HG03520 (cell line): ENCODE data around the gene CSRP2.
A peak's percentile ranks its signal among the peaks of the same experiment; 100 is the strongest.

Source experiments
- ATAC-seq: cut with Tn5 transposase; IDR thresholded peaks from one replicate; pipeline ENCODE4 v1.9.1; 2021; ENCODE audit warnings: mild to moderate bottlenecking, moderate library complexity; ENCODE audit not compliant: unreplicated experiment

Gene CSRP2

DNA sequence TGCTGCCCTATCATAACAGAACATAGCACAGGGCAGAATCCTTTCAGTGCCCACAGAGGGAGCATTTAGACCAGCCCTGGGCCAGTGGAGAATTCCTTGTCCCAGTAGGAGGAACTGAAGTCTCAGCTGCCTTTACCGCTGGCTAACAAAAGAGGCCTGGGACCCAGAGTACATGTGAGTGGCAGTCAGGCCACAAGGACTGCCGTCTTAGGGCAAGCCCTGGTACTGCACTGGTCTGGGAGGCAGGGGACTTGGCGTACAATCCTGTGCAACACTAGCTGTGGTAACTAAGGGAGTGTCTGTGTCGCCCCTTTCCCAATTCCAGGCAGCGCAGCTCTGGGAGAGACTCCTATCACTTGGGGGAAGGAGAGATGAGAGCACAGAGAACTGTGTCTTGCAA is 17.0 kb upstream of the CSRP2 start:
- ATAC-seq, result no peak

- no peak for ATAC-seq
These were observed 12.8 kb upstream of the CSRP2 start for GRCh38 chr12:76891609-76892008.

- no peak for ATAC-seq
These were observed 11.6 kb upstream of the CSRP2 start for GRCh38 chr12:76890151-76891143.

DNA sequence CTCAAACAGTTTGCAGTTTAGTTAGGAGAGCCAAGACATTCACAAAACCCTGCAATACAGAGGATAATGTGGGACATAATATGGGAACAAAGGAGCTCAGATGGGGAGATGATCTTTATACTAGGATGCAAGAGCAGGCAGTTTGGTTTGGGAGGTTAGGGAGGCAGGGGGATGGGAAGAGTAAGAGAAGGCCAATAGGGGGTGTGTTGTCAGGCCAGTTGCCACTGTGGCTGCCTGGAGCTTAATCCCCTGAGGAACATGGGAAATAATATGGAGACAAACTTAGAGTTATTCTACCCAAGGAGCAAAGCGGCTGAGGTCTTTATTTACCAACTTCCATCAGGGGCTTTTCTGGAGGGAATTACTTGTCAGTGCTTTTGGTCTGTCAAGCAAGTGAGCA is 10.0 kb upstream of the CSRP2 start:
- no peak for ATAC-seq

DNA sequence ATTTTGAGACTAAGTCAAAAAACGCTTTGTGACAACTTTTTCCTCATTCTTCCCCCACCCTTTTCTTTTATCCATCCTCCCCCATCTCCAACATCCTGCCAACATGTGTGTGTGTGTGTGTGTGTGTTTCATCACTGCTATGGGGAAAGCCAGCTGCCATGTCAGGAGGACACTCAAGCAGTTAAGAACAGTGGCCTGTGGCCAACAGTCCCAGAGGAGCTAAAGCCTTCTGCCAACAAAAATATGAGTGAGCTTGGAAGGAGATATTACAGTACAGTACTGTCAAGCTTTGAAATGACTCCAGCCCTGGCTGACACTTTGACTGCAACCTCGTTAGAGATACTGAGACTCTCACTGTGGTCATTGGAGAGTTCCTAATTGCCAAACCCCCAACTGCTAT is 5.0 kb upstream of the CSRP2 start:
- ATAC-seq, result no peak

DNA sequence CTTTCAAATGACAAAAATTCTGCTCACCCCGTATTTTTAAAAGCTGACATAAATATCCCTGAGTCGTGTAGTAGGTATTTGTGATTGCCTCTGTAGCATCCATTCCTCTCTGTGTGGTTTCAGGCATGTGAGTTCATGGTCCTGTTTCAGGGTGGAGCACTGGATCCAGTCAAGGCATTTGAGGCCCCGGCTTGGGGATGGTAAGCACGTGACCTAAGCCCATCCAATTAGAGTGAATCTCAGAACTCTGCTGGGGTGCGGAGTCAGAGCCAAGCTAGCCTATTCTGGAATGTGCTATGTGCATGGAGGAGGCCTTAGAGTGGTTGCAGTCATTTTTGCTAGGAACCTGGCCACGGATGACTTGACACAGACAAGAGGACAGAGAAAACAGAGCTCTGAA is 4.3 kb upstream of the CSRP2 start:
- no peak for ATAC-seq

- ATAC-seq, result no peak
These were observed 3.5 kb upstream of the CSRP2 start for GRCh38 chr12:76882367-76882766.

GRCh38 chr12:76881142-76881541 is 2.3 kb upstream of the CSRP2 start:
- ATAC-seq, result no peak

DNA sequence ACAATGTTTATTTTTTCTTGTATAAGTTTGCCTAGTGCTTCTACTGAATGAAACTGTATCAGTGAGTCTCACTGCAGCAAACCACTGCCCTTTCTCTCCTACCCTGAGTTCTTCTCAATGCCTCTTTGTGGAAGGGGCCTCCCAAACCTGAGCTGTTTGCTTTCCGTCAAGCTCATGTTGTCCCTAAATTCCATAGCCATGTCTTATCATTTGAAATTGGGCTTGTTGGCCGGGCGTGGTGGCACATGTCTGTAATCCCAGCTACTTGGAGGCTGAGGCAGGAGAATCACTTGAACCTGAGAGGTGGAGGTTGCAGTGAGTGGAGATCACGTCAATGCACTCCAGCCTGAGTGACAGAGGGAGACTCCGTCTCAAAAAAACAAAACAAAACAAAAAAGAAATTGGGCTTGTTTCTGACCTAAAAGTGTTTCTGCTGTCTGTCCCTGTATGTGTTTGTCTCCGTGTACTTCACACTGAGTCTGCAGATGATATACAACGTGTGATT is 1.8 kb upstream of the CSRP2 start:
- ATAC-seq, result no peak

- ATAC-seq, result no peak
These were observed 1.1 kb upstream of the CSRP2 start for GRCh38 chr12:76879710-76880518.

- peak; percentile 43 for ATAC-seq
These were observed 520 bp downstream of the CSRP2 start for GRCh38 chr12:76878099-76878898.

DNA sequence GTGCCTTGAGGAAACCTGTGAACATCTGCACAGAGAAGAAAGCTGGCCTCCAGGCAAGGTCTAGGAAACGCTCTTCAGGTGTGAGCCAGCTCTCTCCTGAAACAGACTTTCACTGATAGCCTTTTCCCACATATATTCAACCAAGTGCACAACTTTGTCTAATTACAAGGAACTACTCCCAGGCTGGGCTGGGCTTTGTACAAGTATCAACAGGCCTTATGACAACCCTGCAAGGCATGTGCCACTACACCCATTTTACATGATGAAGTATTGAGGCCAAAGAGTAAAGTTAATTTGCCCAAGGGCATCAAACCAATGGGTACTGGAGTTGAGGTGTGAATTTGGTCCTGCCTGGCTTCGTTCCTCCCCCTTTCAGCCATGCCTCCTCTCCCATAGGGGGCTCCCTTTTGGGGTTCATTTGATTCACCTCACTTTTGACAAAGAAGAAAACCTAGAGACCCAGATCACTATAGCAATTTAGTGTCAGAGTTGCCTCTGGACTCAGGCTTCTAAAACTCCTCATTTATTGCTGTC is 2.1 kb downstream of the CSRP2 start:
- no peak for ATAC-seq

- ATAC-seq, result no peak
These were observed 4.2 kb downstream of the CSRP2 start for GRCh38 chr12:76874491-76875190.

DNA sequence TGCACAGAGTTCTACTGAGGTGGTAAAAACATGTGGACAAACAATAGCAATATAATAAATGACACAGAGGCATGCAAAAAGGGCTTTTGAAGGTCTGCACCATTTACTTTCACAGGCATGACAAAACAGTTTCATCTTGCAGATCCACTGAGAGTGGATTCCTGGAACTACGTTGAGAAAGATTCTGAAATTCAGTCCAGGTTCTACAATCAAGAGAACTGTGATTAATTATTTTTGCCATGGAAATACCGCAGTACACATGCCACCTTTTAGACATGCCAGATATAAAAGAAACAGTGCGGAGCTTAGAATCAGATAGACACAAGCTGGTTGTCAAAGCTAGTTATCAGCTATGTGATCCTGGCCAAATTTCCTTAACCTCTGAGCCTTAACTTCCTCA is 4.8 kb downstream of the CSRP2 start:
- no peak for ATAC-seq

- ATAC-seq, result no peak
These were observed 6.4 kb downstream of the CSRP2 start for GRCh38 chr12:76872415-76872814.

DNA sequence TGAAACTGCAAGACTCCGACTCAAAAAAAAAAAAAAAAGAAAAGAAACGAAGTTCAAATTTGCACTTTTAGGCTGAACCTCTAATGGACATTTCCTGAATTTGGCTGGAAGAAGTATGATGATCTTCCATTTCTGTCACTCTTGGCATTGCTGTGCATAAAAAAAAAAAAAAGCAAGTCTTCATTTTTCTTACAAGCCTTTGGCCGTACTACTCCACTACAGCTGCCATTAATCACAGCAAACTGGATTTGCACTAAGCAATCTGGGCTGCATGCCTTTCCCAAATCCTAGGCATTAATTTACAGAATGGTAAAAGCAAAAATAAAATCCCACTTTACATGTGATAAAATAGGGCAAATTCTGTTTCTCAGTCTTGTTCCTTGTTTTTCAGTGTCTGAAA is 7.1 kb downstream of the CSRP2 start:
- ATAC-seq, result no peak

DNA sequence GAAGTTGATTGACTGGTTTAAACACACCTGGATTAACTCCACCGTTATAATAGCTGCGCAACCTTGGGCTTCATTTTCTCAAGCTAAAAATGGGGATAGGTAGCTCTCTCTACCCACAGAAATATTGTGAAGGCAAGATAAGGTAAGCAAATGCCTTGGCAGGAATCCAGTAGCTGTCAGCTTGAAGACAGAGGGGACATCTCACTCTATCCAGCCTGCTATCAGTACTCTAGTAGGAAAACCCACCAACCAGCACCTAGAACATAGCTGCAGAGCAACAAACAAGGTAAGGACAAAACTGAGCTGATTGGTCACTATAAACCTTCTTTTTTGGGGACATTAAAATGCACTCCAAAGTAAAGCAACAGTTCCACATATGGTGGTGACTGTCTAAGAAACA is 7.7 kb downstream of the CSRP2 start:
- no peak for ATAC-seq

DNA sequence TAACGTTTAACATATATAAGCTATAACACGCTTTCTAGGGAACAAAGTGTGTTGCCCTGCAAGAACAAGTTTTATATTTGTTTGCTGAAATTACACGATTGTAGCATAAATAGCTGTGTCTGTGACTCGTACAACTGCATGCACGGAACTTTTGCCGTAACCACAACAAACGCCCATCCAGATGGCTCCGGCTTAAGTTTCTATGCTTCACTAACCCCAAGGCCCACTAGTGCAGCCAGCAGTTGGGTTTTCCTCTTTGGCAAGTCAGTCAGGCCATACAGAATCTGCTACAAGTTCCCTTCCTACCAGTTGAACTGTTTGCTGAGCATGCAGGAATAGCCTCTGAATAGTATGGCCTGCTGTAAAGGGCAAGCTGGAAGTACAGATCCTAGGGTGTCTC is 12.1 kb downstream of the CSRP2 start:
- no peak for ATAC-seq

GRCh38 chr12:76866151-76866567 is 12.7 kb downstream of the CSRP2 start:
- ATAC-seq, result no peak

DNA sequence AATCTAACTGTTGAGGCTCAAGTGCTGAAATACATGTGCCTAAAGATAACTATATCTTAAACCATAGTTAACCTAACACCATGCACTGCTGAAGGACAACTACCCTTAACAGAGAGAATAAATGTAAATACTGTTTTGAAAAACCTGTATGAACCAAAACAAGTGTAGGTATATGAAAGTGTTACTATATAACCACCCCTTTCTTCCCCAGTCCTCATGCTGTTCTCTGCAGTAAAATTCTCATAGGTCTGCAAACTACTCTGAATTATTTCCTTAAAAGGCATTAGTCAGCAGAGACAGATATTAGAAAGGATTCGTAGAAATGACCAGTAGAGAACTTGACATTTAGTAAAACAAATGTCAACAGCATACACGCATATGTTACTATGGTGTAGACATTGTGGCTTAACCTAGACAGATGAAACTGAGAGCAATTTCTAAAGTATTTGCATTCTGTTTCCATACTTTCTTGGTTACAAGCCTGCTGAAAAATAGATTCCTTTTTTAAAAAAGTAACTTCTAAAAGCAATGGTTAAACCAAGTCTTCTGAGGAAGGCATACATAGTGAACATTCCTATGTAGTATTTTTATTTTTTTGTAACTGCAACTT is 13.9 kb downstream of the CSRP2 start:
- ATAC-seq, result peak; percentile 90
